ENCODE data around the gene RAMP2. TPM values are rescaled to one million over a fixed set of nuclear protein-coding genes. Genes with fewer than 3 reads are reported as not detected.

The RAMP2 gene
- total RNA-seq, 1 experiment from 2014 or later: 21.4 TPM

GRCh38 chr17:42743595-42744282 is 17.3 kb upstream of the RAMP2 start:
- no peaks in the 10 kb centered on the region for H3K9me3 Mint-ChIP-seq (ENCODE audit: unreplicated experiment)
- POLR2A ChIA-PET: interaction anchor here (0.7 to 1.6 kb wide), 3 partner anchors 46 to 135 kb away, joined by 3 to 6 read pairs (median 3); partner anchors contain the start of genes CNTNAP1, RETREG3 and TUBG1
- peak overlapping the region; percentile 64 for H3K27ac Mint-ChIP-seq (ENCODE audit: unreplicated experiment)
- intact Hi-C loops (cut with micrococcal nuclease; ENCODE audit: unreplicated experiment): loop anchor here (1.0 kb wide), 1 partner anchor 20 kb away; no protein-coding TSS in a partner anchor
- no peaks in the 10 kb centered on the region for H3K27me3 ChIP-seq (replicated peaks; ENCODE audit: control insufficient read depth, insufficient read depth, low read length)
- peak in 1 of 2 experiments; percentile 28 for TF ChIP-seq CTCF (IDR thresholded peaks at IDR 0.05; ENCODE audit: insufficient read depth in 1 of 2, low read depth in 1 of 2, low read length in 1 of 2, severe bottlenecking in 1 of 2, unreplicated experiment in 1 of 2)
- DNase-seq: no peak
- H3K4me3 ChIP-seq (ENCODE audit: low read depth, low read length): peak overlapping the region; percentile 63
- H3K36me3 Mint-ChIP-seq (ENCODE audit: insufficient read depth, unreplicated experiment): peaks cover 13% of the 10 kb centered on the region
- CTCF ChIA-PET: interaction anchor here (1.4 to 1.7 kb wide), 2 partner anchors 20 to 80 kb away, joined by 7 to 13 read pairs; partner anchors contain the start of gene BECN1
- H3K4me1 Mint-ChIP-seq (ENCODE audit: low read depth, unreplicated experiment): peaks cover 39% of the 10 kb centered on the region
- H3K4me3 Mint-ChIP-seq (ENCODE audit: unreplicated experiment): peak overlapping the region; percentile 92
- H3K36me3 ChIP-seq (ENCODE audit: control insufficient read depth, insufficient read depth, low read length): no peaks in the 10 kb centered on the region
- BruUV-seq (replicated peaks): no TSS peak
- H3K9me3 ChIP-seq: no peaks in the 10 kb centered on the region
- H3K27me3 Mint-ChIP-seq (ENCODE audit: insufficient read depth, unreplicated experiment): peaks cover 3% of the 10 kb centered on the region
- peaks cover 23% of the 10 kb centered on the region for H3K4me1 ChIP-seq

- intact Hi-C loops (cut with micrococcal nuclease; ENCODE audit: unreplicated experiment): loop anchor here (1.0 kb wide), 1 partner anchor 19 kb away; no protein-coding TSS in a partner anchor
- peak overlapping the region; percentile 64 for H3K27ac Mint-ChIP-seq (ENCODE audit: unreplicated experiment)
- no peaks in the 10 kb centered on the region for H3K9me3 Mint-ChIP-seq (ENCODE audit: unreplicated experiment)
- H3K4me3 ChIP-seq (ENCODE audit: low read depth, low read length): peak overlapping the region; percentile 63
- H3K4me1 Mint-ChIP-seq (ENCODE audit: low read depth, unreplicated experiment): peaks cover 39% of the 10 kb centered on the region
- peaks cover 3% of the 10 kb centered on the region for H3K27me3 Mint-ChIP-seq (ENCODE audit: insufficient read depth, unreplicated experiment)
- H3K4me3 Mint-ChIP-seq (ENCODE audit: unreplicated experiment): peak overlapping the region; percentile 92
- peak; percentile 90 to 91 for DNase-seq
- H3K9me3 ChIP-seq: no peaks in the 10 kb centered on the region
- H3K4me1 ChIP-seq: peaks cover 23% of the 10 kb centered on the region
- H3K27me3 ChIP-seq (replicated peaks; ENCODE audit: control insufficient read depth, insufficient read depth, low read length): no peaks in the 10 kb centered on the region
- POLR2A ChIA-PET: interaction anchor here (1.6 kb wide), 1 partner anchor 136 kb away, joined by 6 read pairs; the partner anchor contains the start of genes RETREG3 and TUBG1
- TF ChIP-seq CTCF (IDR thresholded peaks at IDR 0.05; ENCODE audit: insufficient read depth in 1 of 2, low read depth in 1 of 2, low read length in 1 of 2, severe bottlenecking in 1 of 2, unreplicated experiment in 1 of 2): no peak
- H3K36me3 ChIP-seq (ENCODE audit: control insufficient read depth, insufficient read depth, low read length): no peaks in the 10 kb centered on the region
- peaks cover 13% of the 10 kb centered on the region for H3K36me3 Mint-ChIP-seq (ENCODE audit: insufficient read depth, unreplicated experiment)
- BruUV-seq (replicated peaks): TSS peak; percentile 81
- CTCF ChIA-PET: interaction anchor here (0.7 to 1.7 kb wide), 3 partner anchors 19 to 80 kb away, joined by 3 to 13 read pairs (median 7); partner anchors contain the start of gene BECN1
Measured at GRCh38 chr17:42744283-42744805, 16.7 kb upstream of the RAMP2 start.

GRCh38 chr17:42744806-42745617 is 16.0 kb upstream of the RAMP2 start, which contains the start of gene EZH1:
Gene EZH1 (minus strand): TSS chr17:42745040. CDS start chr17:42728941, 16,099 bp downstream.
- BruUV-seq (replicated peaks): TSS peak; percentile 93
- peak; percentile 93 to 97 for DNase-seq
- no peaks in the 10 kb centered on the region for H3K27me3 ChIP-seq (replicated peaks; ENCODE audit: control insufficient read depth, insufficient read depth, low read length)
- ChIA-PET CTCF (interaction anchor here (0.7 kb wide), 1 partner anchor 19 kb away, joined by 3 read pairs; no protein-coding TSS in a partner anchor), POLR2A (interaction anchor here (1.6 kb wide), 1 partner anchor 136 kb away, joined by 6 read pairs; the partner anchor contains the start of genes RETREG3 and TUBG1)
- no peaks in the 10 kb centered on the region for H3K9me3 ChIP-seq
- peak within 1 kb of the TSS; percentile 63 for H3K4me3 ChIP-seq (ENCODE audit: low read depth, low read length)
- peaks cover 23% of the 10 kb centered on the region for H3K4me1 ChIP-seq
- Mint-ChIP-seq H3K4me3 (ENCODE audit: unreplicated experiment) (peak within 1 kb of the TSS; percentile 92), H3K36me3 (ENCODE audit: insufficient read depth, unreplicated experiment) (peaks cover 13% of the 10 kb centered on the region), H3K27me3 (ENCODE audit: insufficient read depth, unreplicated experiment) (peaks cover 3% of the 10 kb centered on the region), H3K4me1 (ENCODE audit: low read depth, unreplicated experiment) (peaks cover 39% of the 10 kb centered on the region), H3K9me3 (ENCODE audit: unreplicated experiment) (no peaks in the 10 kb centered on the region), H3K27ac (ENCODE audit: unreplicated experiment) (peak within 1 kb of the TSS; percentile 64)
- intact Hi-C loops (cut with micrococcal nuclease; ENCODE audit: unreplicated experiment): loop anchor here (1.0 kb wide), 1 partner anchor 18 kb away; no protein-coding TSS in a partner anchor
- TF ChIP-seq CTCF (IDR thresholded peaks at IDR 0.05; ENCODE audit: insufficient read depth in 1 of 2, low read depth in 1 of 2, low read length in 1 of 2, severe bottlenecking in 1 of 2, unreplicated experiment in 1 of 2): no peak
- H3K36me3 ChIP-seq (ENCODE audit: control insufficient read depth, insufficient read depth, low read length): no peaks in the 10 kb centered on the region

All from Caco-2 (cell line).